B cell (primary cell): ENCODE results near the gene CABS1. TPM values are rescaled to one million over a fixed set of nuclear protein-coding genes. Genes with fewer than 3 reads are reported as not detected.

ENCODE experiments used
- ATAC-seq: fragments of 200-7000 bp; cut with Tn5 transposase; one replicate; pipeline ENCODE4 v1.10.0; 2021; ENCODE audit warnings: low read depth, mild to moderate bottlenecking, moderate number of reproducible peaks, moderate library complexity
- CTCF ChIA-PET: fragments of 350-600 bp; sonication (Branson Sonifier 250); formaldehyde crosslinking; loops from one replicate; lab custom pipeline; 2021; ENCODE audit warnings: antibody characterized with exemption, inconsistent platforms; lab: Charles Lee
- POLR2A ChIA-PET: fragments of 350-600 bp; sonication (Branson Sonifier 250); formaldehyde crosslinking; loops from one replicate; lab custom pipeline; 2021; ENCODE audit warnings: antibody characterized with exemption; lab: Charles Lee
- DNase-seq: peaks from one replicate; pipeline ENCODE4 v3.0.0; 2013
- H2AFZ ChIP-seq: 2 replicates; pipeline ENCODE4 v1.6.1; 2012; ENCODE audit warnings: mild to moderate bottlenecking, low read depth, low read length; ENCODE audit not compliant: insufficient read depth, poor library complexity, severe bottlenecking
- H3K27ac ChIP-seq, 2 donors: 1 replicate in 1 of 2; 2 replicates in 1 of 2; pipeline ENCODE4 v1.5.1; 2012 to 2013; ENCODE audit warnings: low read length in 2 of 2, mild to moderate bottlenecking in 2 of 2, moderate library complexity in 1 of 2
- H3K27me3 ChIP-seq, 4 experiments: fragments of 200-600 bp in 1 of 4; sonication (generic) in 1 of 4; replicated peaks in 1 of 4; 1 replicate in 2 of 4; 2 replicates in 2 of 4; pipeline versions ENCODE4 v1.6.1 to v1.7.0; 2013 to 2016; ENCODE audit warnings: low read length in 3 of 4, mild to moderate bottlenecking in 2 of 4, mixed read lengths in 1 of 4, moderate library complexity in 1 of 4; ENCODE audit not compliant: insufficient read depth in 4 of 4, control insufficient read depth in 3 of 4; ENCODE audit errors: control extremely low read depth in 1 of 4
- H3K36me3 ChIP-seq, 2 experiments: replicated peaks in 1 of 2; 1 replicate in 1 of 2; 2 replicates in 1 of 2; pipeline versions ENCODE4 v1.6.1 to v1.7.1; 2013; ENCODE audit warnings: low read length in 1 of 2; ENCODE audit not compliant: insufficient read depth in 2 of 2, control insufficient read depth in 1 of 2; ENCODE audit errors: control extremely low read depth in 1 of 2, extremely low read depth in 1 of 2
- H3K4me1 ChIP-seq, 2 donors: fragments of 200-600 bp in 1 of 2; sonication (generic) in 1 of 2; 1 replicate in 1 of 2; 2 replicates in 1 of 2; pipeline versions ENCODE4 v1.5.1 to v1.6.1; 2013 to 2017; ENCODE audit warnings: low read length in 2 of 2; ENCODE audit not compliant: control insufficient read depth in 2 of 2, insufficient read depth in 2 of 2
- H3K4me2 ChIP-seq: replicated peaks from 2 replicates; pipeline ENCODE3; 2012; ENCODE audit warnings: mild to moderate bottlenecking, low read depth, low read length; ENCODE audit not compliant: poor library complexity, severe bottlenecking
- H3K4me3 ChIP-seq, 5 experiments: fragments of 200-600 bp in 1 of 5; sonication (generic) in 1 of 5; 1 replicate in 3 of 5; 2 replicates in 2 of 5; pipeline versions ENCODE4 v1.5.1 to v1.7.0; 2011 to 2016; ENCODE audit warnings: low read length in 4 of 5, mild to moderate bottlenecking in 4 of 5, low read depth in 2 of 5, control low read depth in 1 of 5, moderate library complexity in 1 of 5; ENCODE audit not compliant: insufficient read depth in 1 of 5; ENCODE audit errors: control extremely low read depth in 1 of 5, extremely low read depth in 1 of 5
- H3K79me2 ChIP-seq: fragments of 200-600 bp; sonication (generic); one replicate; pipeline ENCODE4 v1.6.0; 2016; ENCODE audit warnings: low read length; ENCODE audit not compliant: control insufficient read depth, insufficient read depth
- H3K9ac ChIP-seq: fragments of 200-600 bp; sonication (generic); 2 replicates; pipeline ENCODE4 v1.6.1; 2017; ENCODE audit warnings: mild to moderate bottlenecking, low read length, moderate library complexity
- H3K9me3 ChIP-seq, 3 donors: one replicate each; pipeline versions ENCODE4 v1.6.1 to v1.7.1; 2013; ENCODE audit warnings: low read length in 2 of 3; ENCODE audit not compliant: control insufficient read depth in 2 of 3, insufficient read depth in 1 of 3; ENCODE audit errors: control extremely low read depth in 1 of 3
- H4K20me1 ChIP-seq: 2 replicates; pipeline ENCODE4 v1.6.0; 2012; ENCODE audit warnings: mild to moderate bottlenecking, low read length; ENCODE audit not compliant: insufficient read depth, control insufficient read depth, poor library complexity, severe bottlenecking
- H3K27ac Mint-ChIP-seq: one replicate; pipeline ENCODE4 v1.8.0; 2021; ENCODE audit warnings: mixed read lengths
- H3K27me3 Mint-ChIP-seq: one replicate; pipeline ENCODE4 v1.8.0; 2021; ENCODE audit warnings: mixed read lengths
- H3K4me1 Mint-ChIP-seq: one replicate; pipeline ENCODE4 v1.8.0; 2021; ENCODE audit warnings: mixed read lengths
- H3K4me3 Mint-ChIP-seq: one replicate; pipeline ENCODE4 v1.8.0; 2021; ENCODE audit warnings: mixed read lengths
- H3K9me3 Mint-ChIP-seq: one replicate; pipeline ENCODE4 v1.8.0; 2022; ENCODE audit warnings: mixed read lengths; ENCODE audit not compliant: insufficient read depth
- EZH2 ChIP-seq: IDR thresholded peaks from 2 replicates; pipeline ENCODE4 v1.6.1; 2012; ENCODE audit warnings: borderline replicate concordance, low read depth, mild to moderate bottlenecking, moderate library complexity, low read length; ENCODE audit not compliant: insufficient read depth, poor library complexity, severe bottlenecking
- WGBS: methylation state at CpG from one replicate; pipeline ENCODE4 v1.1.5; 2013; ENCODE audit warnings: missing lambda C conversion rate; ENCODE audit not compliant: insufficient coverage; 5-methylcytosine and 5-hydroxymethylcytosine counted together
- intact Hi-C: fragments of 100-400 bp; cut with micrococcal nuclease; formaldehyde crosslinking; loops from one replicate; pipeline ENCODE4 v1.10.0; 2022
- polyA plus RNA-seq: library from polyadenylated mRNA; depleted of rRNA; stranded (reverse); fragments of >200 nt; gene quantifications from 2 replicates; pipeline ENCODE4 v1.2.3, GENCODE V29; 2012
- total RNA-seq, 2 donors: library from RNA; stranded (reverse); fragments of 120-200 nt in 1 of 2; gene quantifications; 1 replicate in 1 of 2; 2 replicates in 1 of 2; pipeline versions ENCODE4 v1.2.3 to v1.2.4, GENCODE V29; 2013 to 2022
- TF ChIP-seq, protein P1 (sequence below): fragments of 200-600 bp; IDR thresholded peaks from one replicate; pipeline ENCODE4 v1.8.0; 2022; ENCODE audit warnings: antibody characterized with exemption, mild to moderate bottlenecking

The CABS1 gene
- total and polyA plus RNA-seq, 2 donors (not counting 1 experiment from before 2014, with no cell fraction given): not detected

DNA sequence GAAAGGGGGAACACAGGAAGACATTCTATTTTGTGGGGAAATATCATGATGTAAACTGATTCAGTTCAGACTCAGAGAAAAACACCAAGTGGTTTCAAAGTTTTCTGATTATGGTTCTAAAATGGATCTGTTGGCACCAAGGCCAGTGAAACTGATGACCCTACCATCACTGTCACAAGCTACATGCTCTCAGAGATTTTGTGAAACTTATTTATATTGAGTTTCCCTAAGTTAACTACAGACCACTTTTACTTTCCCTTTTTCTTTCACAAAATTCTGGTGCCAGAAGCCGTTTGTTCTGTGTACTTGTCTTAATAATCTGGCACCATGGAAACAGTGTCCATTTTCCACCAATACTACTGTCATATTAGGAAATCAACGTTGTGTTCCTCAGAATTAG is 43.4 kb upstream of the CABS1 start:
- H3K4me1 Mint-ChIP-seq: no peaks in the 10 kb centered on the region
- TF ChIP-seq EZH2: no peak
- TF ChIP-seq, protein P1, sequence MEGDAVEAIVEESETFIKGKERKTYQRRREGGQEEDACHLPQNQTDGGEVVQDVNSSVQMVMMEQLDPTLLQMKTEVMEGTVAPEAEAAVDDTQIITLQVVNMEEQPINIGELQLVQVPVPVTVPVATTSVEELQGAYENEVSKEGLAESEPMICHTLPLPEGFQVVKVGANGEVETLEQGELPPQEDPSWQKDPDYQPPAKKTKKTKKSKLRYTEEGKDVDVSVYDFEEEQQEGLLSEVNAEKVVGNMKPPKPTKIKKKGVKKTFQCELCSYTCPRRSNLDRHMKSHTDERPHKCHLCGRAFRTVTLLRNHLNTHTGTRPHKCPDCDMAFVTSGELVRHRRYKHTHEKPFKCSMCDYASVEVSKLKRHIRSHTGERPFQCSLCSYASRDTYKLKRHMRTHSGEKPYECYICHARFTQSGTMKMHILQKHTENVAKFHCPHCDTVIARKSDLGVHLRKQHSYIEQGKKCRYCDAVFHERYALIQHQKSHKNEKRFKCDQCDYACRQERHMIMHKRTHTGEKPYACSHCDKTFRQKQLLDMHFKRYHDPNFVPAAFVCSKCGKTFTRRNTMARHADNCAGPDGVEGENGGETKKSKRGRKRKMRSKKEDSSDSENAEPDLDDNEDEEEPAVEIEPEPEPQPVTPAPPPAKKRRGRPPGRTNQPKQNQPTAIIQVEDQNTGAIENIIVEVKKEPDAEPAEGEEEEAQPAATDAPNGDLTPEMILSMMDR: no peak
- H3K9me3 ChIP-seq: peaks cover 0 to 4% (median 0%) of the 10 kb centered on the region in 3 donors
- no peak overlapping the region for H3K4me3 Mint-ChIP-seq
- no peak overlapping the region for H3K27ac ChIP-seq
- ChIA-PET CTCF (no interaction called here), POLR2A (no interaction called here)
- H3K27me3 Mint-ChIP-seq: no peaks in the 10 kb centered on the region
- ATAC-seq (no peak), DNase-seq (no peak)
- no peak overlapping the region for H3K27ac Mint-ChIP-seq
- H3K4me3 ChIP-seq: no peak overlapping the region
- no peaks in the 10 kb centered on the region for H3K79me2 ChIP-seq
- no peaks in the 10 kb centered on the region for H3K36me3 ChIP-seq
- H2AFZ ChIP-seq: no peak overlapping the region
- H3K4me1 ChIP-seq: no peaks in the 10 kb centered on the region
- H3K4me2 ChIP-seq: no peak overlapping the region
- H3K27me3 ChIP-seq: no peaks in the 10 kb centered on the region
- no peak overlapping the region for H3K9ac ChIP-seq
- no peaks in the 10 kb centered on the region for H4K20me1 ChIP-seq
- WGBS: 80% methylated on average over 1 of the region's 2 CpGs
- no peaks in the 10 kb centered on the region for H3K9me3 Mint-ChIP-seq
- intact Hi-C loops: no loop called here

- no peak overlapping the region for H3K27ac ChIP-seq
- Mint-ChIP-seq H3K27ac (no peak overlapping the region), H3K4me3 (no peak overlapping the region), H3K9me3 (no peaks in the 10 kb centered on the region), H3K27me3 (no peaks in the 10 kb centered on the region), H3K4me1 (no peaks in the 10 kb centered on the region)
- TF ChIP-seq EZH2: no peak
- TF ChIP-seq, protein P1: no peak
- peaks cover 0 to 7% (median 0%) of the 10 kb centered on the region in 3 donors for H3K9me3 ChIP-seq
- intact Hi-C loops: no loop called here
- no peaks in the 10 kb centered on the region for H4K20me1 ChIP-seq
- ChIA-PET CTCF (no interaction called here), POLR2A (no interaction called here)
- no peaks in the 10 kb centered on the region for H3K4me1 ChIP-seq
- H3K36me3 ChIP-seq: no peaks in the 10 kb centered on the region
- no peak overlapping the region for H2AFZ ChIP-seq
- H3K9ac ChIP-seq: no peak overlapping the region
- no peak overlapping the region for H3K4me2 ChIP-seq
- no peaks in the 10 kb centered on the region for H3K27me3 ChIP-seq
- no peak overlapping the region for H3K4me3 ChIP-seq
- no peak for DNase-seq
- ATAC-seq: no peak
- no peaks in the 10 kb centered on the region for H3K79me2 ChIP-seq
These were observed 37.2 kb upstream of the CABS1 start for GRCh38 chr4:70297576-70297975.
